Thoracic aorta (tissue), 2 donors: Measurements from ENCODE around the gene FLRT1. TPM values are rescaled to one million over a fixed set of nuclear protein-coding genes. Genes with fewer than 3 reads are reported as not detected.

Source experiments
- ATAC-seq: fragments of 150-250 bp; one replicate; pipeline ENCODE4 v1.8.0; 2017; ENCODE audit warnings: low read depth; ENCODE audit not compliant: insufficient number of reproducible peaks, low FRiP score
- DNase-seq: peaks from one replicate; pipeline ENCODE4 v3.0.0-alpha.2; 2020; ENCODE audit warnings: low spot score
- H3K27ac ChIP-seq, 2 donors: fragments of 200-600 bp; sonication (generic); 1 replicate in 1 of 2; 2 replicates in 1 of 2; pipeline ENCODE4 v1.5.1; 2016; ENCODE audit warnings: mild to moderate bottlenecking in 2 of 2, moderate library complexity in 2 of 2
- H3K27me3 ChIP-seq: fragments of 200-600 bp; sonication (generic); replicated peaks from 2 replicates; pipeline ENCODE4 v1.6.0; 2016; ENCODE audit warnings: mild to moderate bottlenecking; ENCODE audit not compliant: insufficient read depth
- H3K36me3 ChIP-seq: fragments of 200-600 bp; sonication (generic); one replicate; pipeline ENCODE4 v1.5.1; 2016
- H3K4me1 ChIP-seq, 2 donors: fragments of 200-600 bp; sonication (generic); 1 replicate in 1 of 2; 2 replicates in 1 of 2; pipeline versions ENCODE4 v1.5.1 to v1.6.0; 2016; ENCODE audit warnings: low read depth in 2 of 2, mild to moderate bottlenecking in 1 of 2; ENCODE audit not compliant: control insufficient read depth in 1 of 2
- H3K4me3 ChIP-seq: fragments of 200-600 bp; sonication (generic); 2 replicates; pipeline ENCODE4 v1.5.1; 2016; ENCODE audit warnings: mild to moderate bottlenecking
- H3K9me3 ChIP-seq: fragments of 200-600 bp; sonication (generic); 2 replicates; pipeline ENCODE4 v1.5.1; 2016
- CTCF ChIP-seq: fragments of 200-600 bp; sonication (generic); IDR thresholded peaks from one replicate; pipeline ENCODE4 v1.5.1; 2019; ENCODE audit warnings: antibody characterized with exemption
- total RNA-seq, 2 donors: library from RNA; depleted of rRNA; stranded (reverse); fragments of >200 nt; gene quantifications; one replicate each; pipeline versions ENCODE4 v1.1.0 to v1.2.3, GENCODE V29; 2016

The FLRT1 gene
- total RNA-seq, 2 donors from 2014 or later: 0.41 TPM; not detected in 1

GRCh38 chr11:64007629-64008282, 28.0 kb upstream of the FLRT1 start:
- peak; percentile 46 for TF ChIP-seq CTCF
- Histone ChIP-seq H3K4me3 (peak overlapping the region; percentile 81), H3K36me3 (no peaks in the 10 kb centered on the region), H3K9me3 (no peaks in the 10 kb centered on the region), H3K4me1 (peaks cover 3 to 13% of the 10 kb centered on the region in 2 donors), H3K27me3 (no peaks in the 10 kb centered on the region), H3K27ac (peak overlapping the region in 1 of 2 donors; percentile 42)
- ATAC-seq (peak; percentile 52), DNase-seq (no peak)

- H3K4me1 ChIP-seq: peaks cover 3 to 13% of the 10 kb centered on the region in 2 donors
- no peaks in the 10 kb centered on the region for H3K36me3 ChIP-seq
- DNase-seq: no peak
- H3K9me3 ChIP-seq: no peaks in the 10 kb centered on the region
- H3K27ac ChIP-seq: peak overlapping the region in 1 of 2 donors; percentile 42
- TF ChIP-seq CTCF: no peak
- no peaks in the 10 kb centered on the region for H3K27me3 ChIP-seq
- peak overlapping the region; percentile 81 for H3K4me3 ChIP-seq
- ATAC-seq: no peak
Observed at GRCh38 chr11:64008283-64008913, 27.3 kb upstream of the FLRT1 start.

- peaks cover 3 to 13% of the 10 kb centered on the region in 2 donors for H3K4me1 ChIP-seq
- H3K4me3 ChIP-seq: no peak overlapping the region
- DNase-seq: no peak
- H3K36me3 ChIP-seq: no peaks in the 10 kb centered on the region
- ATAC-seq: no peak
- no peak overlapping the region for H3K27ac ChIP-seq
- no peak for TF ChIP-seq CTCF
- no peaks in the 10 kb centered on the region for H3K9me3 ChIP-seq
- H3K27me3 ChIP-seq: no peaks in the 10 kb centered on the region
Observed at GRCh38 chr11:64008914-64009633, 26.7 kb upstream of the FLRT1 start.

- H3K9me3 ChIP-seq: no peaks in the 10 kb centered on the region
- DNase-seq (no peak), ATAC-seq (no peak)
- H3K27me3 ChIP-seq: no peaks in the 10 kb centered on the region
- no peak overlapping the region for H3K27ac ChIP-seq
- no peak for TF ChIP-seq CTCF
- H3K36me3 ChIP-seq: no peaks in the 10 kb centered on the region
- peaks cover 3 to 13% of the 10 kb centered on the region in 2 donors for H3K4me1 ChIP-seq
- no peak overlapping the region for H3K4me3 ChIP-seq
Observed at GRCh38 chr11:64009710-64010109, 26.0 kb upstream of the FLRT1 start.

GRCh38 chr11:64010783-64011182, 24.9 kb upstream of the FLRT1 start:
- Histone ChIP-seq H3K36me3 (no peaks in the 10 kb centered on the region), H3K9me3 (no peaks in the 10 kb centered on the region), H3K27ac (no peak overlapping the region), H3K27me3 (no peaks in the 10 kb centered on the region), H3K4me1 (peaks cover 3 to 13% of the 10 kb centered on the region in 2 donors), H3K4me3 (no peak overlapping the region)
- no peak for TF ChIP-seq CTCF
- ATAC-seq (no peak), DNase-seq (no peak)
